SU-DHL-6 (cell line): Measurements from ENCODE around the gene XYLT1.

Source experiments
- H2AFZ ChIP-seq: fragments of 200-600 bp; sonication (generic); 2 replicates; pipeline ENCODE4 v1.6.1; 2014; ENCODE audit warnings: low read depth, mild to moderate bottlenecking, moderate library complexity, mixed read lengths, antibody characterized with exemption, low read length; ENCODE audit not compliant: severe bottlenecking
- H3F3A ChIP-seq: fragments of 200-600 bp; shearing (Covaris generic); 2 replicates; pipeline ENCODE4 v1.6.0; 2016; ENCODE audit warnings: antibody characterized with exemption, mild to moderate bottlenecking; ENCODE audit not compliant: insufficient read depth
- H3K27ac ChIP-seq: fragments of 200-600 bp; sonication (generic); 2 replicates; pipeline ENCODE4 v1.5.1; 2016; ENCODE audit warnings: low read depth, mild to moderate bottlenecking, low read length, moderate library complexity, mixed read lengths
- H3K27me3 ChIP-seq: fragments of 200-600 bp; sonication (generic), shearing (Covaris generic); 2 replicates; pipeline ENCODE4 v1.6.0; 2014; ENCODE audit warnings: mild to moderate bottlenecking, low read length
- H3K36me3 ChIP-seq: fragments of 200-600 bp; sonication (generic); 2 replicates; pipeline ENCODE4 v1.6.1; 2014; ENCODE audit warnings: mild to moderate bottlenecking, low read length, mixed read lengths
- H3K4me2 ChIP-seq: fragments of 300-600, 200-600 bp; shearing (Covaris generic), sonication (generic); 2 replicates; pipeline ENCODE4 v1.6.0; 2014; ENCODE audit warnings: low read length, low read depth, mild to moderate bottlenecking; ENCODE audit not compliant: poor library complexity, severe bottlenecking
- H3K4me3 ChIP-seq: fragments of 200-600 bp; sonication (generic); 2 replicates; pipeline ENCODE4 v1.5.1; 2014; ENCODE audit warnings: antibody characterized with exemption, low read length, mild to moderate bottlenecking, mixed read lengths; ENCODE audit not compliant: insufficient read depth, poor library complexity, severe bottlenecking
- H3K79me2 ChIP-seq: fragments of 200-600 bp; sonication (generic); 2 replicates; pipeline ENCODE4 v1.6.1; 2014; ENCODE audit warnings: mild to moderate bottlenecking, low read length, moderate library complexity; ENCODE audit not compliant: insufficient read depth
- H3K9ac ChIP-seq: fragments of 200-600 bp; sonication (generic); 2 replicates; pipeline ENCODE4 v1.7.0; 2014; ENCODE audit warnings: mild to moderate bottlenecking, low read length
- H3K9me2 ChIP-seq: fragments of 200-600 bp; sonication (generic); replicated peaks from 2 replicates; pipeline ENCODE4 v1.6.1; 2014; ENCODE audit warnings: low read length; ENCODE audit not compliant: insufficient read depth
- H3K9me3 ChIP-seq: fragments of 200-600 bp; sonication (generic); 2 replicates; pipeline ENCODE4 v1.6.1; 2014; ENCODE audit warnings: low read length, mixed read lengths; ENCODE audit not compliant: insufficient read depth
- H4K20me1 ChIP-seq: fragments of 200-600 bp; sonication (generic); 2 replicates; pipeline ENCODE4 v1.6.1; 2014; ENCODE audit warnings: low read depth, mild to moderate bottlenecking, antibody characterized with exemption, low read length, moderate library complexity, mixed read lengths
- CTCF ChIP-seq: fragments of 200-600 bp; sonication (generic); IDR thresholded peaks from one replicate; pipeline ENCODE4 v1.5.1; 2017; ENCODE audit warnings: antibody characterized with exemption, mild to moderate bottlenecking, low read length, moderate library complexity; ENCODE audit not compliant: insufficient read depth, poor library complexity, severe bottlenecking
- EZH2phosphoT487 ChIP-seq: fragments of 200-600 bp; sonication (generic), shearing (Covaris generic); conservative IDR thresholded peaks from 2 replicates; pipeline ENCODE4 v1.6.1; 2018; ENCODE audit warnings: mild to moderate bottlenecking, antibody characterized with exemption, low read length, moderate library complexity, mixed read lengths

The XYLT1 gene

DNA sequence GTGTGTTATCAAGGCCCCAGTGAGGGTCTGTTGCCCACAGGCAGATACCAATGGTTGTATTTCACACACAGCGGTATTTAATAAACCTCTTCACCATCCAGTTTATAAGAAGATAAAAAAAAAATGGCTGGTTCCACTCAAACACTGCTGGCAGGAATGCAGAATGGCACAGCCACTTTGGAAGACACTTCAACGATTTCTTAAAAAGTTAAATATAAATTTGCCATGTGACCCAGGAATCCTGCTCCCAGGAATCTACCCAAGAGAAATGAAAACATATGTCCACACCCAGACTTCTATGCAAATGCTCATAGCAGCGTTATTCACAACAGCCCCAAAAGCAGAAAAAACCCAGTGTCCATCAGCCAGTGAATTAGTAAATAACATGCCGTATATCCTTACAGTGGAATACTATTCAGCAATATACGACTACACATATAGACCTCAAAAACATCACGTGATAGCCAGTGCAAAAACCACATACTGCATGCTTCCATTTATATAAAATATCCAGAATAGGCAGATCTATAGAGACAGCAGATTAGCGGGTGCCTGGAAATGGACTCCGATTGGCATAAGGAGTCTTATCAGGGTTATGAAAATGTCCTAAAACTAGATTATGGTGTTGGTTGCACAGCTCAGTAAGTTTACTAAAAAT, 38.7 kb downstream of the XYLT1 start:
- Histone ChIP-seq H3K79me2 (peaks cover 64% of the 10 kb centered on the region), H3K4me2 (no peak overlapping the region), H3K9me2 (no peaks in the 10 kb centered on the region)

DNA sequence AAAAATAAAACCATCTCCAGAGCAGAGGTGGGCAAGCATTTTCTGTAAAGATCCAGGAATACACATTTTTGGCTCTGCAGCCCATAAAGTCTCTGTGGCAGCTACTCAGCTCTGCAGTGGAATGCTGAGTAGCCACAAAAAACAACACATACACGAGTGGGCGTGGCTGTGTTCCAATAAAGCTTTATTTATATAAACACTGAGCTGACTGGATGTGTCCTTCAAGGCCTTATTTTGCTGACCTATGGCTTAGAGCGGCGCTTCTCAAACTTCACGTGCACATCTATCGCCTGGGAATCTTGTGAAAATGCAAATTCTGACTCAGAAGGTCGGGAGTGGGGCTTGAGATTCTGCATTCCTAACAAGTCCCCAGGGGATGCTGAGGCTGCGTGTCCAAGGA, 39.7 kb downstream of the XYLT1 start:
- H3K9me3 ChIP-seq, result no peaks in the 10 kb centered on the region
- H3K4me2 ChIP-seq, result no peak overlapping the region
- no peak overlapping the region for H3K27ac ChIP-seq
- peaks cover 58% of the 10 kb centered on the region for H3K79me2 ChIP-seq
- 0 out of 2 replicates have a peak, but pooled peaks cover 4% of the 10 kb centered on the region for H3K36me3 ChIP-seq
- no peaks in the 10 kb centered on the region for H3K27me3 ChIP-seq
- no peaks in the 10 kb centered on the region for H3K9me2 ChIP-seq
- no peak overlapping the region for H3K4me3 ChIP-seq
- H2AFZ ChIP-seq, result no peak overlapping the region
- H4K20me1 ChIP-seq, result no peaks in the 10 kb centered on the region
- TF ChIP-seq EZH2phosphoT487, result no peak
- no peak for TF ChIP-seq CTCF
- H3F3A ChIP-seq, result peaks cover 11% of the 10 kb centered on the region; the same call in 1 of the 2 replicates
- H3K9ac ChIP-seq, result no peak overlapping the region

More for the DNA sequence above, 38.7 kb downstream of the XYLT1 start:
- H4K20me1 ChIP-seq, result no peaks in the 10 kb centered on the region
- H3K36me3 ChIP-seq, result 0 out of 2 replicates have a peak, but pooled peaks cover 4% of the 10 kb centered on the region
- peaks cover 11% of the 10 kb centered on the region; the same call in 1 of the 2 replicates for H3F3A ChIP-seq
- H2AFZ ChIP-seq, result no peak overlapping the region
- H3K4me3 ChIP-seq, result no peak overlapping the region
- TF ChIP-seq CTCF (no peak), EZH2phosphoT487 (no peak)
- H3K27ac ChIP-seq, result no peak overlapping the region
- no peaks in the 10 kb centered on the region for H3K27me3 ChIP-seq
- H3K9ac ChIP-seq, result no peak overlapping the region
- no peaks in the 10 kb centered on the region for H3K9me3 ChIP-seq

DNA sequence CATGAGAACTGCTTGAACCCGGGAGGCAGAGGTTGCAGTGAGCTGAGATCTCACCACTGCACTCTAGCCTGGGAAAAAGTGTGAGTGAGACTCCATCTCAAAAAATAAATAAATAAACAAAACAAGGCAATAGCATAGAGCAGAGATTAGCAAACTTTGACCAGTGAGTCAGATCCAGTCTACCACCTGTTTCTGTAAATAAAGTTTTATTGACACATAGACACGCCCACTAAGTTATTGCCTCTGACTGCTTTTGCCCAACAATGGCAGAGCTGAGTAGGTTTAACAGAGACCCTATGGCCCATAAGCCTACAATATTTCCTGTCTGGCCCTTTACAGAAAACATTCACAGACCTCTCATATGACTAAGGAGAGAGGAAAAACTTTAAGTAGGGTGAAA, 44.3 kb downstream of the XYLT1 start:
- H3K9me2 ChIP-seq, result no peaks in the 10 kb centered on the region
- H3K4me3 ChIP-seq, result no peak overlapping the region
- no peaks in the 10 kb centered on the region for H4K20me1 ChIP-seq
- H3K27ac ChIP-seq, result no peak overlapping the region
- TF ChIP-seq EZH2phosphoT487 (no peak), CTCF (no peak)
- H3F3A ChIP-seq, result no peaks in the 10 kb centered on the region
- H3K9me3 ChIP-seq, result no peaks in the 10 kb centered on the region
- H3K27me3 ChIP-seq, result no peaks in the 10 kb centered on the region
- no peak overlapping the region for H2AFZ ChIP-seq
- H3K4me2 ChIP-seq, result no peak overlapping the region
- H3K79me2 ChIP-seq, result peaks cover 45% of the 10 kb centered on the region
- H3K36me3 ChIP-seq, result no peaks in the 10 kb centered on the region
- H3K9ac ChIP-seq, result no peak overlapping the region
